Activated CD8-positive, alpha-beta memory T cell treated with anti-CD3 and anti-CD28 coated beads, Interleukin-2, amount 50 U/mL, for 24 hours (primary cell): Measurements from ENCODE around the gene MOSPD3.

Experiments
- DNase-seq: peaks from one replicate; pipeline ENCODE4 v3.0.0-alpha.2; 2020; ENCODE audit errors: extremely low read depth

The MOSPD3 gene

DNA sequence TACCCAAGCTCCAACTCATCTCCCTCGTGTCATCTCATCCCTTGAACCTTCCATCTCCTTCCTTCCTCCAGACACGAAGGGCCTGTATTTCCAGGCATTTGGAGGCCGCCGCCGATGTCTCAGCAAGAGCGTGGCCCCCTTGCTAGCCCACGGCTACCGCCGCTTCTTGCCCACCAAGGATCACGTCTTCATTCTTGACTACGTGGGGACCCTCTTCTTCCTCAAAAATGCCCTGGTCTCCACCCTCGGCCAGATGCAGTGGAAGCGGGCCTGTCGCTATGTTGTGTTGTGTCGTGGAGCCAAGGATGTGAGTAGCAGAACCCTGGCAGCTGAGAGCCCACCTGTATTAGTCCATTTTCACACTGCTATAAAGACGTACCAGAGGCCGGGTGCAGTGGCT, 20.7 kb upstream of the MOSPD3 start:
- no peak for DNase-seq

GRCh38 chr7:100595188-100595587, 17.2 kb upstream of the MOSPD3 start:
- no peak for DNase-seq

GRCh38 chr7:100598425-100598824, 13.9 kb upstream of the MOSPD3 start:
- DNase-seq = no peak

DNA sequence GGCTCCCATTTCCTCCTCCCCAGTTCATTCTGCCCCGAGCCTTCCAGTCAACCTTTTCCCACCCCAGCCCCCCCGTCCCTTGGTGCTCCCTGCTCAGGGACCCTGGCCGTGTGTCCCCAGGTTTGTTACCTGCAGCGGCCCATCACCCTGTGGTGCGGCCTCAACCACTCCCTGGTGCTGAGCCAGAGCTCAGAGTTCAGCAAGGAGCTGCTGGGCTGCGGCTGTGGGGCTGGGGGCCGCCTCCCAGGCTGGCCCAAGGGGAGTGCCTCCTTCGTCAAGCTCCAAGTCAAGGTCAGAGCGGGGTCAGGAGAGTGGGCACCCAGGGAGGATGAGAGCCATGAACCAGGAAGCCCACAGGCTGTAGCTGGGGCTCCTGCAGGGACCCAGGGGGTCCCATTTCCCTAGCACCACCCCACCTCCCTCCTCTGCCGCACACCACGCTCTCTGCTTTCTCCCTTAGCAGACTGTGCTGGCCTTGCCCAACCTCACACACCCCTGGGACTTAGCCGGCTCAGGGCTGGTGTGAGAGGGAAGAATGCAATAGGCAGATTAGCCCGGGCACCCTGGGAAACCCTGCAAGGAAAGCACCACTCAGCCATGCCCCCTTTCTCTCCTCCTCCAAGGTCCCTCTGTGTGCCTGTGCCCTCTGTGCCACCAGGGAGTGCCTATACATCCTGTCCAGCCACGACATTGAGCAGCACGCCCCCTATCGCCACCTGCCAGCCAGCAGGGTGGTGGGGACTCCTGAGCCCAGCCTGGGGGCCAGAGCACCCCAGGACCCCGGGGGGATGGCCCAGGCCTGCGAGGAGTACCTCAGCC, 12.2 kb upstream of the MOSPD3 start:
- DNase-seq = no peak

DNA sequence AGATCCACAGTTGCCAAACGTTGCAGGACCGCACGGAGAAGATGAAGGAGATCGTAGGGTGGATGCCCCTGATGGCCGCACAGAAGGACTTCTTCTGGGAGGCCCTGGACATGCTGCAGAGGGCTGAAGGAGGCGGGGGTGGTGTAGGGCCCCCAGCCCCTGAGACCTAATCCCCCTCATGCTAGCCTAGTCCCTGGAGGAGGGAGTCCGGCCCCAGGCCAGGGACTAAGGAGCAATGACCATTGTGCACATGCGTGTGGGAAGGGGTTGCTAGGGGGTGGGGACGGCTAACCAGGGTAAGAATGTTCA, 11.7 kb upstream of the MOSPD3 start:
- no peak for DNase-seq

- no peak for DNase-seq
These were observed 9.2 kb upstream of the MOSPD3 start for GRCh38 chr7:100602889-100603725.

DNA sequence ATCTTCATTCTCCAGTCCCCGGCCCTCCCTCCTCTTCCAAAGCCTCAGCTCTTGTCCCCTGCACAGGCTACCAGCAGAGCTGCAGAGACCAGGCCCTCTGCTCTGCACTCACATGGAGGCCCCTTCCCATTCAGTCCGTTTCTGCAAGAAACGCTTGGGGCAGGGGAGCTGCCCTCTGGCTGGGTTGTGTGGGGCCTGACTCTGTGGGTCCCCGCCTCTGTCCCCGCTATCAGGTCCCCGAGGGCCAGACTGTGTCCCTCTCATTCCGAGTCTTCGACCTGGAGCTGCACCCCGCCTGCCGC, 8.7 kb upstream of the MOSPD3 start:
- no peak for DNase-seq

DNA sequence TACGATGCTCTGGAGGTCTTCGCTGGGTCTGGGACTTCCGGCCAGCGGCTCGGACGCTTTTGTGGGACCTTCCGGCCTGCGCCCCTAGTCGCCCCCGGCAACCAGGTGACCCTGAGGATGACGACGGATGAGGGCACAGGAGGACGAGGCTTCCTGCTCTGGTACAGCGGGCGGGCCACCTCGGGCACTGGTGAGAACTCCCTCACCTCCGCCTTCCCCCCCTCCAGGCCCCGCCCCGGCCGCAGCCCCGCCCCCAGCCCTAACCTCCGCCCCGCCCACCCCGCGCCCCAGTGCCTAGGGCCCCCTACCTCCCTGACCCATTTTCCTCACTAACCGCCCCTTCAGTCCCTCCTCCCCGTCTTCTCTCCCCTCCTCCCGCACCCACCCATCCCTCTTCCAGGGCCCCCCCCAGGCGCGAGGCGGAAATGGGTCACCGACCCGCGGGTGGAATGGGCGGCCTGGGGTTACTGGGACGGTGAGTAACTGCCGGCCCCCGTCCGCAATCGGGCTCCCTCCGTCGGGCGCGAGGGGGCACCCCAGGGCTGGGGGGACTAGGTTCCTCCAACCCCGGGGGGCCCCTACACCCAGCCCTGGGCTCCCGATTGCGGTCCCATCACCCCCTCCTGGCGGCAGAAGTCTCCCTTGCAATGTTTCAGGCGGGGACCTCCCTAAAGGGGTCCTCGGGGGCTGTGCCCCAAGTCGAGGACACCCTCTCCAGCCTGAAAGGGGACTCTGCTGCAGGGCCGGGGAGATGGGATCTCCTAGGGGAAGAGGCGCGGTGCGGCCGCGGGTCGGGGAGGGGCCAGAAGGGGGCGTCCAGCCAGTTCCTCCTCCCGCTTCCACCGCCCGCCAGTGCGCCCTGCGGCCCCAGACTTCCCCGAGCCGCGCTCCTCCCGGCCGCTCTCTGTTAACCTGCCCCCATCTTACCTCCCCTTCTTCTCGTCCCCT, 8.0 kb upstream of the MOSPD3 start:
- DNase-seq = no peak

- no peak for DNase-seq
These were observed 7.1 kb upstream of the MOSPD3 start for GRCh38 chr7:100604976-100605911.

DNA sequence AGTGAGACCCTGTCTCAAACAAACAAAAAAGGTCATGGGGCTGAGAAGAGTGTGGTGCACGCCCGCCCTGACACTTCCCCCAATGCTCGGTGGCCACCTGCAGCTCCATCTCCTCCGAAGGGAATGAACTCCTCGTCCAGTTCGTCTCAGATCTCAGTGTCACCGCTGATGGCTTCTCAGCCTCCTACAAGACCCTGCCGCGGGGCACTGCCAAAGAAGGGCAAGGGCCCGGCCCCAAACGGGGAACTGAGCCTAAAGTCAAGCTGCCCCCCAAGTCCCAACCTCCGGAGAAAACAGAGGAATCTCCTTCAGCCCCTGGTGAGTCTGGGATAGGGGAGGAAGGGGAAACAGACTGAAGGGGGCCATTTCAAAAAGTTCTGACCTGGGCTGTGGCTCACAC, 6.0 kb upstream of the MOSPD3 start:
- DNase-seq = no peak

DNA sequence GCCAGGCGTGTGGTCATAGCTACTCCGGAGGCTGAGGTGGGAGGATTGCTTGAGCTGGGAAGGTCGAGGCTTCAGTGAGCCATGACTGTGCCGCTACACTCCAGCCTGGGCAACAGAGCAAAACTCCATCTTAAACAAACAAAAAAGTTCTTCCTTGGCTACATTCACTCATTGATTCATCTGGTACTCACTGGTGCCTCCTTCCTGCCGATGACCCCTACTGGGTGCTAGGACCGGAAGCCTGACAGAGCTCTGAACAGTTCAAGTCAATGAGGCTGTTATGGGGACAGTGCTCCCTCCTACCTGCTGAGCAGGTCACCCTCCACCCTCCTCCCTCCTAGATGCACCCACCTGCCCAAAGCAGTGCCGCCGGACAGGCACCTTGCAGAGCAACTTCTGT, 5.2 kb upstream of the MOSPD3 start:
- DNase-seq = no peak

- DNase-seq = no peak
These were observed 2.4 kb upstream of the MOSPD3 start for GRCh38 chr7:100609958-100610357.

DNA sequence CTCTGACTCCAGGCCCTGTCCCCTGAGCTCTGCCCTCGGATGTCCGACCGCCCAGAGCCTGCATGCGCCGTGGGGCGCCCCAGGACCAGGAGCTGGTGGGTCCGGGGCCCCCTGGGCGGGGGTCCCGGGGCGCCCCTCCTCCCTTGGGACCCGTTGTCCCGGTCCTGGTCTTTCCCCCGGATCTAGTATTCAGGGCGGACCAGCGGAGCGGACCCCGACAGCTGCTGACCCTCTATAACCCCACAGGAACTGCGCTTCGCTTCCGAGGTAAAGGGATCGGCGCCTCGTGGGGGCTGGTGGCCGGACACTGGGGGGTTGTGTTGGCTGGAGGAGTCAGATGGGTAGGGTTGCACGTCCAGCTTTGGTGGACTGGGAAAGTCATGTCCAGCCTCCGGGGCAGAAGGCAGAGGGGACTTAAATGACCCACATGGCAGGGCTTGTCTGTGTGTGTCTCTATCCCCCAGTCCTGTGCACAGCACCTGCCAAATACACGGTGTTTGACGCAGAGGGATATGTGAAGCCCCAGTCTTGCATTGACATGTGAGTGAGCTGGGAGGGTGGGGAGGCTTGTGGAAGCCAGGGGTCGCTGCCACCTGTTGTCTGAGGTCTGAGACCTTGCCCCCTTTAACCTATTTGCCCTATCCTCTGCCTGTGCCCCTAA, 520 bp downstream of the MOSPD3 start:
- DNase-seq = no peak

DNA sequence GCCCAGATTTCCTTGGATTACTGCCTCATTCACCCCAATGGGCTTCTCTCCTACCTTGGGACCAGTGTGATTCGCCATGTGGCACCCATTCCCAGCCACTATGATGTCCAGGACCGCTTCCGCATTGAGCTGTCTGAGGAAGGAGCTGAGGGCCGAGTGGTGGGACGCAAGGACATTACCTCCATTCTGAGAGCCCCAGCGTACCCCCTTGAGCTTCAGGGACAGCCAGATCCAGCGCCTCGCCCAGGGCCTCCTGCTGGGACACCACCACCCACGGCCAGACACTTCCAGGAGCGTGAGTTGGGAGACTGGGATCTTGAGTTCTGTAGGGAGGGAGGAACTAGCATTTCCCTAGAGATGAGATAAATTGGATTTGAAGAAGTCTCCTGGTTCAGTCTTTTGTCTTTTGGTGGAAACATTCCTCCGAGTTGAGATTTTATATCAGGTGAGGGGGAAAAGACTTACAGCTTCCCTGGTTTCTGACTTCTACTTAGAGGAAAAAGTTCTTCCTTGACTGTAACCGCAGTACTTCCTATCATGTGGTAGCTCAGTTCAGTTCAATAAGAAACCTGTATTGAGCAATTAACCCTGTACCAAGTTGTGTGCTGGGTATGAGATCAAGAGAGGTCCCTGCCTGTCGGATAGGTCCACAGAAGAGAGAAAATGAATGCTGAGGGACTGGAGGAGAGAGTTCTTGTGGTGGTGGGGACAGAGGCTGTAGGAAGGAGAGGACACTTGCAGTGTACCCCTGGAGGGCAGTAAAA, 1.3 kb downstream of the MOSPD3 start:
- no peak for DNase-seq

GRCh38 chr7:100614308-100614861, 2.0 kb downstream of the MOSPD3 start:
- DNase-seq = no peak

DNA sequence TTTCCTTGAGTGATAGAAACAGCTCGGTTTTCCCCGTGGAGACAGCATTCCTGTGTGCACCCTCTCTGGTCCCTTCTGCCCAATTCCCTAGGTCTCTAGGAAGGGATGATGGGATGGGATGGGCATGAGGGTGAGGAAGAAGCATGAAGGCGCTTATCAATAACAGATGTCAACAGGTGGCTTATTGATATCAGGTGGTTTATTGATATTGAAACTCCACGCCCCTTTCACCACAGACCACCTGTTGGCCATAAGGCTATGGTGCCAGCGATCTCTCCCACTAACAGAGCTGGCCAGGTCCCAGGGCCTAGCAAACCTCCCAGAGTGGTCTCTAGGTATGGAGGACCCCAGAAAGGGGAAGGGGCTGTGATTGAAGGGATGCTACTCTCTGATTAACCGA, 7.9 kb downstream of the MOSPD3 start:
- DNase-seq = no peak

GRCh38 chr7:100620804-100621203, 8.5 kb downstream of the MOSPD3 start:
- DNase-seq = no peak

GRCh38 chr7:100621554-100621953, 9.2 kb downstream of the MOSPD3 start:
- no peak for DNase-seq

GRCh38 chr7:100623951-100624824, 11.8 kb downstream of the MOSPD3 start:
- DNase-seq = no peak
